T-cell (primary cell): Measurements from ENCODE around the gene NOL4L. TPM values are rescaled to one million over a fixed set of nuclear protein-coding genes. Genes with fewer than 3 reads are reported as not detected.
A peak's percentile ranks its signal among the peaks of the same experiment; 100 is the strongest.

ENCODE experiments used
- ATAC-seq, 4 experiments: fragments of 200-7000 bp in 3 of 4; fragments of 150-1000 bp in 1 of 4; cut with Tn5 transposase; replicated peaks in 1 of 4; 1 replicate in 3 of 4; 2 replicates in 1 of 4; pipeline ENCODE4 v1.10.0; 2021; ENCODE audit warnings: moderate library complexity in 3 of 4, mild to moderate bottlenecking in 2 of 4, moderate number of reproducible peaks in 1 of 4
- CTCF ChIA-PET, 2 donors: fragments of 300-600 bp; sonication (Branson Sonifier 250); formaldehyde crosslinking; loops; one replicate each; lab custom pipeline; 2022; ENCODE audit warnings: antibody characterized with exemption in 2 of 2; lab: Charles Lee
- POLR2A ChIA-PET, 2 donors: fragments of 300-600 bp; sonication (Branson Sonifier 250); formaldehyde crosslinking; loops; one replicate each; lab custom pipeline; 2022; ENCODE audit warnings: antibody characterized with exemption in 2 of 2; lab: Charles Lee
- DNase-seq, 35 experiments: peaks; one replicate each; pipeline versions ENCODE4 v3.0.0 to v3.0.0-alpha.2; 2013 to 2023
- H3K27ac ChIP-seq: one replicate; pipeline ENCODE4 v1.5.1; 2013; ENCODE audit warnings: low read length
- H3K27me3 ChIP-seq, 2 experiments: replicated peaks in 1 of 2; 1 replicate in 1 of 2; 2 replicates in 1 of 2; pipeline versions ENCODE4 v1.6.1 to v1.7.0; 2013; ENCODE audit warnings: low read length in 1 of 2, mixed read lengths in 1 of 2; ENCODE audit not compliant: control insufficient read depth in 2 of 2, insufficient read depth in 2 of 2; ENCODE audit errors: extremely low read depth in 1 of 2
- H3K36me3 ChIP-seq, 2 donors: 1 replicate in 1 of 2; 2 replicates in 1 of 2; pipeline versions ENCODE4 v1.6.1 to v1.7.0; 2013; ENCODE audit warnings: low read length in 1 of 2; ENCODE audit not compliant: control insufficient read depth in 2 of 2, insufficient read depth in 1 of 2; ENCODE audit errors: extremely low read depth in 1 of 2
- H3K4me1 ChIP-seq, 2 experiments: 1 replicate in 1 of 2; 2 replicates in 1 of 2; pipeline versions ENCODE4 v1.6.1 to v1.7.0; 2013; ENCODE audit warnings: low read length in 2 of 2, mixed read lengths in 1 of 2; ENCODE audit not compliant: insufficient read depth in 2 of 2, control insufficient read depth in 1 of 2; ENCODE audit errors: extremely low read depth in 1 of 2
- H3K4me3 ChIP-seq, 2 donors: 1 replicate in 1 of 2; 2 replicates in 1 of 2; pipeline versions ENCODE4 v1.5.1 to v1.7.0; 2013; ENCODE audit warnings: mild to moderate bottlenecking in 2 of 2, low read length in 1 of 2, moderate library complexity in 1 of 2; ENCODE audit not compliant: control insufficient read depth in 1 of 2; ENCODE audit errors: extremely low read depth in 1 of 2
- H3K9me3 ChIP-seq: 2 replicates; pipeline ENCODE4 v1.7.0; 2013
- H3K27ac Mint-ChIP-seq, 2 donors: one replicate each; pipeline ENCODE4 v1.8.0; 2020 to 2021; ENCODE audit warnings: mild to moderate bottlenecking in 2 of 2, mixed read lengths in 2 of 2
- H3K27me3 Mint-ChIP-seq, 2 donors: one replicate each; pipeline ENCODE4 v1.8.0; 2021 to 2022; ENCODE audit warnings: mixed read lengths in 2 of 2
- H3K36me3 Mint-ChIP-seq: one replicate; pipeline ENCODE4 v1.8.0; 2021; ENCODE audit warnings: mixed read lengths
- H3K4me1 Mint-ChIP-seq, 3 donors: one replicate each; pipeline ENCODE4 v1.8.0; 2020 to 2022; ENCODE audit warnings: mixed read lengths in 3 of 3, mild to moderate bottlenecking in 1 of 3
- H3K4me3 Mint-ChIP-seq, 3 donors: one replicate each; pipeline ENCODE4 v1.8.0; 2020 to 2022; ENCODE audit warnings: mild to moderate bottlenecking in 3 of 3, mixed read lengths in 3 of 3, moderate library complexity in 3 of 3
- H3K9me3 Mint-ChIP-seq, 3 donors: one replicate each; pipeline ENCODE4 v1.8.0; 2020 to 2022; ENCODE audit warnings: mixed read lengths in 3 of 3
- WGBS: methylation state at CpG from one replicate; pipeline ENCODE4 v1.1.5; 2013; ENCODE audit warnings: missing lambda C conversion rate; ENCODE audit not compliant: insufficient coverage; 5-methylcytosine and 5-hydroxymethylcytosine counted together
- total RNA-seq, 35 experiments: library from RNA in 6 of 35; stranded (reverse) in 6 of 35; fragments of 120-200 nt in 1 of 35; gene quantifications; one replicate each; pipeline versions ENCODE4 v1.2.1 to v1.2.4 and lab custom pipeline; 2013 to 2026

Gene NOL4L
- total RNA-seq, 5 donors from 2014 or later (not counting 1 experiment from before 2014, with no cell fraction given), result 63.5 to 88.8 (median 74.4) TPM

DNA sequence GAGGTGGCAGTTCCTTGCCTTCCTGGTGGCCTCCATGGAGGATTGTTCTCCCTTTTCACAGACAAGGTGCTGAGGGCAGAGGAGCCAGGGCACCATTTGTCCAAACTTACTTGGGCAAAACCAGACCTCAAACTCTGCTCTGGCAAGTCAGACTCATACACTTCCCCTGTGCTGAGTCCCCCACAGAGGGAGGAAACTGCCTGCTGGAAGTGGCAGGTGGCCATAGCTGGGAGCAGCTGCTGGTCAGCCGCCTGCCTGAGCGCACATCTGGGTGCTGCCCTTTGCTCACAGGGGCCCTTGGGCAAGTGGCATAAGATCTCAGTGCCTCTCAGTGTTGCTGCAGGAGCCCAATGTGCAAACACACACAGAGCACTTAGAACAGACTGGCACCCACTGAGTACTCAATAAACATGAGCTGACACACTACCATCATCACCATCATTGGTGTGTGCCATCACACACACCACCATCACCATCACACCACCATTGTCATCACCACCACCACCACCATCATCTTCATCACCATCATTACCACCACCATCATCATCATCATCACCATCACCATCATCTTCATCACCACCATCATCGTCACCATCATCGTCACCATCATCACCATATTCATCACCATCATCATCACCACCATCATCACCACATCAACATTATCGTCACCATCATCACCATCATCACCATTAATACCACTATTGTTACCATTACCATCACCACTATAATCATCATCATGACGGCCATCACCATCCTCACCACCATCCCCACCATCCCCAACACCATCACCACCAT lies 17.6 kb downstream of the NOL4L start:
- no peak for ATAC-seq
- H3K36me3 Mint-ChIP-seq, result no peaks in the 10 kb centered on the region
- no peaks in the 10 kb centered on the region for H3K27me3 Mint-ChIP-seq
- no peak for DNase-seq
- Histone ChIP-seq H3K4me3 (no peak overlapping the region), H3K4me1 (peaks cover 4 to 89% of the 10 kb centered on the region in 2 experiments), H3K9me3 (no peaks in the 10 kb centered on the region), H3K27me3 (no peaks in the 10 kb centered on the region), H3K27ac (peak overlapping the region; percentile 26), H3K36me3 (peaks cover 6 to 18% of the 10 kb centered on the region in 2 donors)
- H3K27ac Mint-ChIP-seq, result no peak overlapping the region
- CTCF ChIA-PET, result interaction anchor here in 1 of 2 donors (0.6 kb wide), 1 partner anchor 79 kb away, joined by 5 read pairs; no protein-coding TSS in a partner anchor
- no peaks in the 10 kb centered on the region for H3K9me3 Mint-ChIP-seq
- POLR2A ChIA-PET, result interaction anchor here in 1 of 2 donors (0.5 kb wide), 1 partner anchor 14 kb away, joined by 5 read pairs; no protein-coding TSS in a partner anchor
- WGBS, result 89% methylated on average over 6 of the region's 6 CpGs
- no peak overlapping the region for H3K4me3 Mint-ChIP-seq
- peaks cover 9 to 51% (median 48%) of the 10 kb centered on the region in 3 donors for H3K4me1 Mint-ChIP-seq

GRCh38 chr20:32566379-32567374 lies 18.5 kb downstream of the NOL4L start:
- peaks cover 5 to 89% of the 10 kb centered on the region in 2 experiments for H3K4me1 ChIP-seq
- WGBS, result 84% methylated on average over 7 of the region's 12 CpGs
- no peak overlapping the region for H3K4me3 ChIP-seq
- POLR2A ChIA-PET, result interaction anchor here (0.5 to 0.6 kb wide), 4 partner anchors 30 to 714 kb away, joined by 3 to 4 read pairs (median 4); no protein-coding TSS in a partner anchor
- Mint-ChIP-seq H3K27ac (no peak overlapping the region), H3K9me3 (no peaks in the 10 kb centered on the region), H3K27me3 (no peaks in the 10 kb centered on the region), H3K4me1 (peaks cover 18 to 50% (median 46%) of the 10 kb centered on the region in 3 donors), H3K4me3 (no peak overlapping the region), H3K36me3 (no peaks in the 10 kb centered on the region)
- peaks cover 4 to 12% of the 10 kb centered on the region in 2 donors for H3K36me3 ChIP-seq
- no peaks in the 10 kb centered on the region for H3K9me3 ChIP-seq
- H3K27ac ChIP-seq, result peak overlapping the region; percentile 26
- CTCF ChIA-PET, result interaction anchor here in 1 of 2 donors (0.7 kb wide), 1 partner anchor 39 kb away, joined by 4 read pairs; no protein-coding TSS in a partner anchor
- DNase-seq (no peak), ATAC-seq (no peak)
- H3K27me3 ChIP-seq, result no peaks in the 10 kb centered on the region

DNA sequence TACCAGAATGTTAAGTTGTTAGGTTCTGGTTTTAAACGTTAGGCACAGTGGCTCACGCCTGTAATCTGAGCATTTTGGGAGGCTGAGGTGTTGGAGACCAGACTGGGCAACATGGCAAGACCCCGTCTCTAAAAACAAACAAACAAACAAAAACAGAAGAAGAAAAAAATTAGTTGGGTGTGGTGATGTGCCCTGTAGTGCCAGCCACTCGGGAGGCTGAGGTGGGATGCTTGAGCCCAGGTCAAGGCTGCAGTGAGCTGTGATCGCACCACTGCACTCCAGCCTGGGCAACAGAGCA lies 19.4 kb downstream of the NOL4L start:
- ChIA-PET POLR2A (interaction anchor here (0.6 kb wide), 2 partner anchors 29 to 119 kb away, joined by 4 read pairs; no protein-coding TSS in a partner anchor), CTCF (no interaction called here)
- H3K9me3 ChIP-seq, result no peaks in the 10 kb centered on the region
- no peak overlapping the region for H3K4me3 ChIP-seq
- no peak overlapping the region for H3K27ac ChIP-seq
- WGBS, result 86% methylated on average over 2 of the region's 5 CpGs
- H3K36me3 ChIP-seq, result peaks cover 0 to 12% of the 10 kb centered on the region in 2 donors
- no peaks in the 10 kb centered on the region for H3K27me3 ChIP-seq
- H3K4me1 ChIP-seq, result peaks cover 6 to 89% of the 10 kb centered on the region in 2 experiments
- ATAC-seq (no peak), DNase-seq (no peak)
- Mint-ChIP-seq H3K9me3 (no peaks in the 10 kb centered on the region), H3K4me1 (peaks cover 28 to 50% (median 46%) of the 10 kb centered on the region in 3 donors), H3K36me3 (no peaks in the 10 kb centered on the region), H3K27me3 (no peaks in the 10 kb centered on the region), H3K4me3 (no peak overlapping the region), H3K27ac (peak overlapping the region in 1 of 2 donors; percentile 78)

- CTCF ChIA-PET, result no interaction called here
- no peaks in the 10 kb centered on the region for H3K27me3 ChIP-seq
- H3K9me3 ChIP-seq, result no peaks in the 10 kb centered on the region
- H3K4me3 ChIP-seq, result no peak overlapping the region
- Mint-ChIP-seq H3K9me3 (no peaks in the 10 kb centered on the region), H3K27me3 (no peaks in the 10 kb centered on the region), H3K27ac (peak overlapping the region; percentile 71 to 78), H3K4me3 (no peak overlapping the region), H3K36me3 (no peaks in the 10 kb centered on the region), H3K4me1 (peaks cover 33 to 51% (median 46%) of the 10 kb centered on the region in 3 donors)
- peaks cover 9 to 89% of the 10 kb centered on the region in 2 experiments for H3K4me1 ChIP-seq
- 82% methylated on average over 9 of the region's 19 CpGs for WGBS
- POLR2A ChIA-PET, result no interaction called here
- DNase-seq (no peak), ATAC-seq (no peak)
- no peak overlapping the region for H3K27ac ChIP-seq
- H3K36me3 ChIP-seq, result peaks cover 0 to 12% of the 10 kb centered on the region in 2 donors
Measured at GRCh38 chr20:32564921-32565734, 20.0 kb downstream of the NOL4L start.

DNA sequence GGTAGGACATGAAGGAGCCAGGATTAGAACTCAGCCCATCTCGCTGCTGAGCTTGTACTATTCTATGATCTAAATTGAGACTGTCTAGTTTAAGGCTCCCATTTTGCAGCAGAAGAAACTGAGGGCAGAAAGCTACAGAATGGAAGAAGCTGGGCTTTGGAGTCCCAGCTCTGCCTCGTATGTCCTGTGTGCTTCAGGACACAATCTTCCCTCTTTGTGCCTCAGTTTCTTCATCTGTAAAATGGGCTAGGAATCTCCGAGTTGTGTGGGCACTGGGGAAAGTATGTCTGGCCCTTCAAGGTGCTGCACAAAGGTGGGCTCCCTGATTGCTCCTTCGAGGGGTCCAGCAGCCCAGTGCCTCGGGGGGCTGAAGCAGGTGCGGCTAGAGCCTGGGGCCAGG lies 20.7 kb downstream of the NOL4L start:
- H3K27ac ChIP-seq, result no peak overlapping the region
- Mint-ChIP-seq H3K27me3 (no peaks in the 10 kb centered on the region), H3K36me3 (no peaks in the 10 kb centered on the region), H3K4me1 (peaks cover 35 to 47% (median 42%) of the 10 kb centered on the region in 3 donors), H3K9me3 (no peaks in the 10 kb centered on the region), H3K4me3 (no peak overlapping the region), H3K27ac (peak overlapping the region in 1 of 2 donors; percentile 71)
- DNase-seq (no peak), ATAC-seq (no peak)
- WGBS, result 92% methylated on average over 6 of the region's 6 CpGs
- H3K4me1 ChIP-seq, result peaks cover 9 to 89% of the 10 kb centered on the region in 2 experiments
- POLR2A ChIA-PET, result no interaction called here
- no peaks in the 10 kb centered on the region for H3K9me3 ChIP-seq
- H3K4me3 ChIP-seq, result no peak overlapping the region
- peaks cover 0 to 12% of the 10 kb centered on the region in 2 donors for H3K36me3 ChIP-seq
- CTCF ChIA-PET, result no interaction called here
- H3K27me3 ChIP-seq, result no peaks in the 10 kb centered on the region
